GM23248 (cell line): ENCODE results near the gene XCL2. TPM values are rescaled to one million over a fixed set of nuclear protein-coding genes. Genes with fewer than 3 reads are reported as not detected.
"Not testable (repeated sequence)": the region's sequence is repeated elsewhere in the genome, so short reads cannot be mapped to it uniquely, and the experiment has no call there.

Experiments
- DNase-seq: peaks from one replicate; pipeline ENCODE4 v3.0.0-alpha.2; 2015
- H2AFZ ChIP-seq: fragments of 200-600 bp; sonication (generic); 2 replicates; pipeline ENCODE4 v1.6.1; 2016; ENCODE audit warnings: antibody characterized with exemption
- H3F3A ChIP-seq: fragments of 200-600 bp; sonication (generic); 2 replicates; pipeline ENCODE4 v1.6.1; 2016; ENCODE audit warnings: mild to moderate bottlenecking, antibody characterized with exemption, mixed run types; ENCODE audit not compliant: insufficient read depth
- H3K27ac ChIP-seq: fragments of 200-600 bp; sonication (generic); 2 replicates; pipeline ENCODE4 v1.5.1; 2016; ENCODE audit warnings: mild to moderate bottlenecking
- H3K27me3 ChIP-seq: fragments of 200-600 bp; sonication (generic); replicated peaks from 2 replicates; pipeline ENCODE4 v1.6.1; 2016; ENCODE audit warnings: mild to moderate bottlenecking; ENCODE audit not compliant: insufficient read depth
- H3K36me3 ChIP-seq: fragments of 200-600 bp; sonication (generic); 2 replicates; pipeline ENCODE4 v1.6.1; 2016; ENCODE audit warnings: low read depth, mild to moderate bottlenecking
- H3K4me1 ChIP-seq: fragments of 200-600 bp; sonication (generic); 2 replicates; pipeline ENCODE4 v1.6.1; 2016; ENCODE audit warnings: mild to moderate bottlenecking; ENCODE audit not compliant: insufficient read depth
- H3K4me2 ChIP-seq: fragments of 200-600 bp; sonication (generic); one replicate; pipeline ENCODE4 v1.6.1; 2016; ENCODE audit warnings: mild to moderate bottlenecking; ENCODE audit not compliant: unreplicated experiment
- H3K4me3 ChIP-seq: fragments of 200-600 bp; sonication (generic); 2 replicates; pipeline ENCODE4 v1.5.1; 2016; ENCODE audit warnings: mild to moderate bottlenecking
- H3K79me2 ChIP-seq: fragments of 200-600 bp; sonication (generic); 2 replicates; pipeline ENCODE4 v1.6.1; 2016; ENCODE audit warnings: mild to moderate bottlenecking; ENCODE audit not compliant: insufficient read depth
- H3K9ac ChIP-seq: fragments of 200-600 bp; sonication (generic); 2 replicates; pipeline ENCODE4 v1.6.1; 2016; ENCODE audit warnings: mild to moderate bottlenecking
- H3K9me2 ChIP-seq: fragments of 200-600 bp; sonication (generic); 2 replicates; pipeline ENCODE4 v1.6.1; 2016; ENCODE audit warnings: mixed run types, mild to moderate bottlenecking, moderate library complexity; ENCODE audit not compliant: insufficient read depth
- H3K9me3 ChIP-seq: fragments of 200-600 bp; sonication (generic); one replicate; pipeline ENCODE4 v1.6.1; 2017; ENCODE audit warnings: low read depth
- H4K20me1 ChIP-seq: fragments of 200-600 bp; sonication (generic); 2 replicates; pipeline ENCODE4 v1.6.0; 2016; ENCODE audit not compliant: insufficient read depth
- EZH2 ChIP-seq: fragments of 200-600 bp; sonication (generic); IDR thresholded peaks from 2 replicates; pipeline ENCODE4 v1.6.1; 2018; ENCODE audit warnings: antibody characterized with exemption, mild to moderate bottlenecking; ENCODE audit not compliant: insufficient read depth, poor library complexity, severe bottlenecking
- EZH2phosphoT487 ChIP-seq: fragments of 200-600 bp; sonication (generic); IDR thresholded peaks from 2 replicates; pipeline ENCODE4 v1.6.1; 2018; ENCODE audit warnings: antibody characterized with exemption, moderate library complexity, mild to moderate bottlenecking, low read depth; ENCODE audit not compliant: insufficient read depth
- WGBS, 2 experiments: methylation state at CpG; one replicate each; pipeline ENCODE4 v1.1.6; 2015 to 2017; ENCODE audit warnings: low lambda C conversion rate in 2 of 2, low coverage in 1 of 2; ENCODE audit errors: missing lambda C conversion rate in 2 of 2; 5-methylcytosine and 5-hydroxymethylcytosine counted together
- in situ Hi-C: fragments of 300-500 bp; cut with MboI; formaldehyde crosslinking; loops from 2 replicates; pipeline ENCODE4 v1.15.0; 2020
- polyA plus RNA-seq: library from polyadenylated mRNA; unstranded; fragments of >200 nt; fragmentation: Nextera tagmentation; extraction: Ambion mirVana; gene quantifications from 2 replicates; pipeline ENCODE4 v1.2.1, GENCODE V29; 2016
- total RNA-seq: library from RNA; depleted of rRNA; stranded (reverse); fragments of >200 nt; shearing (Covaris generic); gene quantifications from 2 replicates; pipeline ENCODE4 v1.2.3, GENCODE V29; 2014

The XCL2 gene
- total and polyA plus RNA-seq, 2 experiments from 2014 or later = not detected

DNA sequence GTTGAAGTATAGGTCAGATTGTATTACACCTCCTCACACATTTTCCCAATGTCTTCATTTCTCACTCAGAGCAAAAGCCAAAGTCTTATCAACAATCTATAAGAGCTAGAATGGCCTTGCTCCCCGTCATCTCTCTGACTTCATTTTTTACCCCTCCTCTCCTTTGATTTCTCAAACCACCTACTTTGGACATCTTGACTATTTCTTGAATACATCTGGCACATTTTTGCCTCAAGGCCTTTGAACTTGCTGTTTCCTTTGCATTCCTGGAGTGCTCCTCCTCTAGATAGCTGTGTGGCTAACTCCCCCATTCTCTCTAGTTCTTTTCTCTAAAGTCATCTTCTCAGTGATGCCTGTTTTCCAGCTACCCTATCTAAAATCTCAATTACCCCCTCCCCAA is 7.2 kb upstream of the XCL2 start:
- Histone ChIP-seq H2AFZ (no peak overlapping the region), H3F3A (no peaks in the 10 kb centered on the region), H4K20me1 (no peaks in the 10 kb centered on the region), H3K4me1 (no peaks in the 10 kb centered on the region), H3K27ac (no peak overlapping the region), H3K36me3 (no peaks in the 10 kb centered on the region), H3K27me3 (no peaks in the 10 kb centered on the region; the same call in 1 of the 2 replicates), H3K9me2 (no peaks in the 10 kb centered on the region), H3K4me3 (no peak overlapping the region), H3K79me2 (no peaks in the 10 kb centered on the region), H3K9me3 (no peaks in the 10 kb centered on the region), H3K4me2 (no peak overlapping the region), H3K9ac (no peak overlapping the region)
- TF ChIP-seq EZH2 (no peak), EZH2phosphoT487 (no peak)
- 36 to 40% methylated on average over 1 of the region's 1 CpG for WGBS, 2 experiments
- in situ Hi-C loops = no loop called here
- no peak for DNase-seq

DNA sequence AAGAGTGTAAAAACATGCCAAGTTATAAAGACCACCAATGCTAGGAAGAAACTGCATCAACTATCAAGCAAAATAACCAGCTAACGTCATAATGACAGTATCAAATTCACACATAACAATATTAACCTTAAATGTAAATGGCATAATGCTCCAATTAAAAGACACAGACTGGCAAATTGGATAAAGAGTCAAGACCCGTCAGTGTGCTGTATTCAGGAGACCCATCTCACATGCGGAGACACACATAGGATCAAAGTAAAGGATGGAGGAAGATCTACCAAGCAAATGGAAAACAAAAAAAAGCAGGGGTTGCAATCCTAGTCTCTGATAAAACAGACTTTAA is 2.7 kb upstream of the XCL2 start:
- H4K20me1 ChIP-seq, H3K4me1 ChIP-seq, DNase-seq, H3K27ac ChIP-seq, H3F3A ChIP-seq, H3K36me3 ChIP-seq, H3K4me3 ChIP-seq, H3K27me3 ChIP-seq, in situ Hi-C loops, H3K9me2 ChIP-seq, H3K79me2 ChIP-seq, H3K9me3 ChIP-seq, H3K4me2 ChIP-seq, H3K9ac ChIP-seq, H2AFZ ChIP-seq: not testable (repeated sequence)
- 49 to 51% methylated on average over 3 of the region's 3 CpGs for WGBS, 2 experiments

DNA sequence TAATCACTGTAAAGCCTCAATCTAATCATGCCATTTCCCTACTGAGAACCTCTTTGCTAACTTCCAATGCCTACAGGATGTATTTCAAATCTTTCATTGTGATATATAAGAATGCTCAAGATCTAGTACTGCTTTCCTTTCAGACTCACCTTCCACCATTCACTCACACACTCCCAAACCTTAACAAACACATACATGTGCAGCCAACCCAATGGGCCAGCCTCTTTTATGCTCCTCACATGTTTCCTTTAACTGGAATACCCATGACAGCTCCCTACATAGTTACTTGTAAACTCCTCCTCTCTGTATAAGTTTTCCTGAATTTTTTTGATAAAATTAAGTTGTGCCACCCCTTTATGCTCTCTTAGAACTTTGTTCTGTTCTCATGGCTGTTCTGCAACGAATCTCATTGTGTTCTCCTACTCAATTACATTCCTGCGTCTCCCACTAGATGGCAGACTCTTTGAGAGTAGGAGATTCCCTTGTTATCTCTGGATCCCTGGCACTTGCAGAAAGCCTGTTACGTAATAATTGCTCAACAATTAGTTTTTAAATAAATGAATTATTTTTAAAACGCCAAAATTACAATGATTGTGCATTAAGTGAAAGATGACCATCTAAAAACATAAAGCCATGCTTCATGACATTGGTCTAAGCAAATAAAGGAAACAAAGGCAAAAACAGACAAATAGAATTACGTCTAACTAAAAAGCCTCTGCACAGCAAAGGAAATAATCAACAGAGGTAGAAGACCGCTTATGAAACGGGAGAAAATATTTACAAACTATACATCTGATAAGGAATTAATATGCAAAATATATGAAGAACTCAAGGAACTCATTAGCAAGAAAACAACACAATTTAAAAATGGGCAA is 2.1 kb upstream of the XCL2 start:
- H3K4me2 ChIP-seq, H2AFZ ChIP-seq, H4K20me1 ChIP-seq, H3K4me1 ChIP-seq, H3K27ac ChIP-seq, H3K4me3 ChIP-seq, H3K36me3 ChIP-seq, H3K27me3 ChIP-seq, in situ Hi-C loops, H3K9ac ChIP-seq, H3K9me2 ChIP-seq, H3K9me3 ChIP-seq, H3F3A ChIP-seq, H3K79me2 ChIP-seq: not testable (repeated sequence)
- DNase-seq = peak; percentile 64
- WGBS, 2 experiments = 44 to 48% methylated on average over 7 of the region's 7 CpGs

DNA sequence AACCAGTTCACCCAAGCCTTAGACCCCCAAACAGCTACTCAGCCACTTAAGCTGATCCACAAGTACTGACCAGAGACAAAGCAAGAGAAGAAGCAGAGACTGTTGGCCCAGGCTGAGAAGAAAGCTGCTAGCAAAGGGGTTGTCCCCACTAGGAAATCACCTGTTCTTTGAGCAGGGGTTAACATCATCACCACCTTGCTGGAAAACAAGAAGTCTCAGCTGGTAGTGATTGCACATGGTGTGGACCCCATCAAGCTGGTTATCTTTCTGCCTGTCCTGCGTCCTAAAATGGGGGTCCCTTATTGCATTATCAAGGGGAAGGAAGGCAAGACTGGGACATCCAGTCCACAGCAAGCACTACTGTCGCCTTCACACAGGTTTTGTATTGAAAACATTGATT is 819 bp downstream of the XCL2 start:
- H4K20me1 ChIP-seq, H3F3A ChIP-seq, in situ Hi-C loops, H3K4me3 ChIP-seq, H3K4me1 ChIP-seq, H2AFZ ChIP-seq, DNase-seq, H3K36me3 ChIP-seq, H3K27me3 ChIP-seq, H3K9me2 ChIP-seq, H3K27ac ChIP-seq, H3K9me3 ChIP-seq, H3K79me2 ChIP-seq, H3K4me2 ChIP-seq, H3K9ac ChIP-seq: not testable (repeated sequence)
- WGBS, 2 experiments = 64 to 68% methylated on average over 2 of the region's 2 CpGs

DNA sequence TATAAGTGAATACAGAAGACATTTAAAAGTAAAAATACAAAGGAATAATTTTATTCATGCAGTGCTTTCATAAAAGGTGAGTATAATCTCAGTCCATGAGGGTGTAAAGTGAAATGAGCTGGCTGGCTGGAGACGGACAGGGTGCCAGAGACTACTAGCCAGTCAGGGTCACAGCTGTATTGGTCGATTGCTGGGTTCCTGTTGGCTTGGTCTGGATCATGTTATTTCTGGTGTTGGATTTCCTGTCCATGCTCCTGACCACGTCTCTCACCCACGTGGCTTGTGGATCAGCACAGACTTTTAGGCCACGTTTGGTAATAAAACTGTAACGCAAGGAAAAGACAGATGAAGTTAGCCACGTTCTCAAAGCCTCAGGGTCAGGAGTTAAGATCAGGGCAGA is 3.0 kb downstream of the XCL2 start:
- DNase-seq, H3K4me3 ChIP-seq, H3K27me3 ChIP-seq, H3K36me3 ChIP-seq, H4K20me1 ChIP-seq, in situ Hi-C loops, H3K4me2 ChIP-seq, H3K27ac ChIP-seq, H3K9me2 ChIP-seq, H3F3A ChIP-seq, H3K4me1 ChIP-seq, H2AFZ ChIP-seq, H3K9me3 ChIP-seq, H3K9ac ChIP-seq, H3K79me2 ChIP-seq: not testable (repeated sequence)
- 47 to 58% methylated on average over 7 of the region's 7 CpGs for WGBS, 2 experiments
